Hematopoietic multipotent progenitor cell treated with erythropoietin and hydrocortisone succinate and interleukin-3 and kit ligand, for 8 days (in vitro differentiated cells): ENCODE data around the gene C11orf91.
"Not testable (repeated sequence)": the region's sequence is repeated elsewhere in the genome, so short reads cannot be mapped to it uniquely, and the experiment has no call there.

Experiments used
- DNase-seq: peaks from one replicate; pipeline ENCODE4 v3.0.0-alpha.2; 2015

The C11orf91 gene

DNA sequence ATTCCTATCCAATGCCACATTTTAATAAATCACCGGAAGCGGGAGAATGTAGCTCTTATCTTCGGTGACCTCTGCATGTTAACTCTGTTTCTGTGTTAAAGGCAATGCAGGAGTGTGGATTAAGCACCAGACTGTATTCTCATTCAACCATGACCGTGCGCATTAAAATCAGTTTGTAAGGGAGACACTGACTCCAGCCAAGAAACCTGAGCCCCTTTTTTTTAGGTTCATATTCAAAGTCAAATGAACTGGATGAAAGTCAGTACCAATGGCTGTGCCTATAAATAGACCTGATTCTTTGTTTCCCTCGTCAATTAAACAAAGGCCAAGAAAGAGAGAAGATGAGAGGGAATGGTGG, 32.2 kb downstream of the C11orf91 start:
- no peak for DNase-seq

DNA sequence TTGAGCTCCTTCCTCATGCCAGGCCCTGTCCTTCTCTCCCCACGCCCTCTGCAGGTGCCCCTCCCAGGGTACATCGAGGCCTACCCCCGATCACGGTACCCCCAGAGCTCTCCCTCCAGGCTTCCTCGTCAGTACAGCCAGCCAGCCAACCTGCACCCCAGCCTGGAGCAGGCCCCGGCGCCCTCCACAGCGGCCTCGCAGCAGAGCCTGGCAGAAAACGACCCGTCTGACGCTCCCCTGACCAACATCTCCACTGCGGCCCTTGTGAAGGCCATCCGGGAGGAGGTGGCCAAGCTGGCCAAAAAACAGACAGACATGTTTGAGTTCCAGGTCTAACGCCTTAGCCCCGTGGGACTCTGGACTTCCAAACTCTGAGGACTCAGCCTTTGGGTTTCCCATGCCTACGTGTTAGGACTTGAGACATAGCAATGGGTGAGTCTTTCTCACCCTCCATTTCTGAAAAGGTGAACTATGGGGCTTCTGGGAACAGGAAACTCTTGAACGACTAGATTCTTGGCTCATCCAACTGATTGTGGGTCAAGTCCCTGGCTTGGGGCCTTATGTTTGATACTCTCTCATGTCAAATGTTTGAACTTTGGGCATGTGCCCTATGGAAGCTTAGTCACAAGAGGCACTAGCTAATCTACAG, 32.7 kb downstream of the C11orf91 start:
- no peak for DNase-seq

GRCh38 chr11:33665350-33666106, 35.1 kb downstream of the C11orf91 start:
- no peak for DNase-seq

GRCh38 chr11:33664827-33665226, 35.8 kb downstream of the C11orf91 start:
- no peak for DNase-seq

DNA sequence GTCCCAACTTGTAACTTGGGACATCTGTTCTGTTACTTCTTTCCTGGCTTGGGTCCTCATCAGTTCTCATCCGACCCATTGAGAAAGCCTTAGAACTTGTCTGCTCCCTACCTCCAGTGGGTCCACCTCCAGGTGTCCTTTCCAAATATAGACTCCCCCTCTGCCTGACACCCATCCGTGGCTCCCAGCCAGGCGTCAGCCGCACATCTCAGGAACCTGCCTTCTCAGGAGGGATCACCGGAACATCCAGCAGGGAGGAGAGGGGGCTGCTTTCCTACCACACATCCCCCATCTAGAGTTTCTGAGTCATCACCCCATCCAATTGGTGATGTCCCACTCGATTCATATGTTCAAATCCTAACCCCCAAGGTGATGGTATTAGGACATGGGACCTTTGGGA, 36.5 kb downstream of the C11orf91 start:
- DNase-seq = no peak

GRCh38 chr11:33663121-33663520, 37.5 kb downstream of the C11orf91 start:
- DNase-seq = no peak

- not testable (repeated sequence) for DNase-seq
Measured at GRCh38 chr11:33661526-33661925, 39.1 kb downstream of the C11orf91 start.

GRCh38 chr11:33660962-33661361, 39.7 kb downstream of the C11orf91 start:
- DNase-seq = no peak

GRCh38 chr11:33659370-33660139, 41.1 kb downstream of the C11orf91 start:
- no peak for DNase-seq

GRCh38 chr11:33658195-33658900, 42.3 kb downstream of the C11orf91 start:
- no peak for DNase-seq

DNA sequence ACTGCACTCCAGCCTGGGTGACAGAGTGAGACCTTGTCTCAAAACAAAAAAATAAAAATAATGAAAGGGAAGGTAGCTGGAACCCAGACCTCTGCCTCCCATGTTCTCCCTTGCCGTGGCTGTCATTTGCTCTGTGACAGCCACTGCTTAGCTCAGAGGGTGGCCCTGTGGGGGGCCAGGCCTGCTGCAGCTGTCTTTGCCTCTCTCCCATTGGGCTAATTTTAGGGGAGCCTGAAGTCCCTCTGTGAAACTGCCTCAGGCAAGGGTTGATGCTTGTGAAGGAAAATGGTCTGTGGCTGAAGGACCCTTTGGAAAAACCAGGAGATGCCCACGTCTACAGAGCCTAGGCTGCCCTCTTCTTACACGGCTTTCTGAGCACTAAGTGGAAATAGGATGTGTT, 42.9 kb downstream of the C11orf91 start:
- DNase-seq = no peak

DNA sequence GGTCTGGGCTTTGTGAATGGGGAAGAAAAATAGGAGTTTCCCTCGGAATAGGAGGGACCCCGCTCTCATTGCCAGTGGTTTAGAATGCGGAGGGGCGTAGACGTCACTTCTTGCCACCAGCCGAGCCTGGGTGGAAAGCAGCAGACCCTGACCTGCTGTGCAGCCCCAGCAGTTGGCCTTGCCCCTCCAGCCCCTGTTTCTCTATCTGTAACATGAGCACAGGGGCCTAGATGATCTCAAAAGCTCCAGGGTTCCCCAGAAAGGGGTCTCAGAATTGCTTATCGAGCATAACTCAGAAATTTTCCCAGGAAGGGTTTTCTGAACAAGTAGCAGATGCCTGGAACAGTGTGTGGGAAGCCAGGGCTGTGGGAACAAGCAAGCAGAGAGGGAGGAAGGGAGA, 43.9 kb downstream of the C11orf91 start:
- no peak for DNase-seq

GRCh38 chr11:33655842-33656600, 44.6 kb downstream of the C11orf91 start:
- DNase-seq = no peak

DNA sequence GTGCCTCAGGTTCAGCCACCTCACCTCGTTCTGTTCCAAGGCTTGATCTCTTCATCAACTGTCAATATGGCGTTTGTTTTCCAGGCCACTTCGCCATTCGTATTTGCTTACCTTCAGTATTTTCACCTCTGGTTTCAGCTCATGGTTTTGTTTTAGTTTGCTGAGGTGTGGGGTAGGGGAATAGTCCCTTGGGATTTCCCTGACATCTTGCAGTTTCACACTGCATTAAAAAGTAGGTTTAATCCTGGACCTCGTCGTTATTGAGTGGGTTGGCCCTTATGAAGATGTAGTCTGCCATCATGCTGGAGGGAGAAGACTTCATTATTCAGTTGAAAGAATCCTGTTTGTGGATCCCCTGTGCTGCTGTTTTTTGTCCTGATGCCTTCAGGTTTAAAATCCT, 46.0 kb downstream of the C11orf91 start:
- no peak for DNase-seq

DNA sequence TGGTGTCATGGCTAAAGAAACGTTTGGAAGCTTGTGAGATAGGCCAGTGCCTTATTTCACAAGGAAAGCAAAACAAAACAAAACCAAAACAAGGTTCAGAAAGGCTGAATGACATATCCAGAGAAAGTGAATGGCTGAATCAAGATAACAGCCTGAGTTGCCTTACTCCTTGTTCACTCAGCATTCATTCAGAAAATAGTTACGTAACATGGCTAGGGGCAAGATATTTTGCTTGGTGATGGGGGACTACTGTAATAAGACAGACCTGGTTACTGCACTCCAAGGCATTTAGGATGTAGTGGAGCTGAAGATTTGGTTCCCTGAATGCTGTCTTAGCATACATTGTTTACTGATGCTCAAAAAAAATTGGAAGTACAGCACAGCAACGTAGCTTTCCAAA, 47.7 kb downstream of the C11orf91 start:
- no peak for DNase-seq

GRCh38 chr11:33652431-33652830, 48.2 kb downstream of the C11orf91 start:
- no peak for DNase-seq

- DNase-seq = no peak
Measured at GRCh38 chr11:33651990-33652389, 48.6 kb downstream of the C11orf91 start.

GRCh38 chr11:33651555-33651954, 49.1 kb downstream of the C11orf91 start:
- DNase-seq = no peak

DNA sequence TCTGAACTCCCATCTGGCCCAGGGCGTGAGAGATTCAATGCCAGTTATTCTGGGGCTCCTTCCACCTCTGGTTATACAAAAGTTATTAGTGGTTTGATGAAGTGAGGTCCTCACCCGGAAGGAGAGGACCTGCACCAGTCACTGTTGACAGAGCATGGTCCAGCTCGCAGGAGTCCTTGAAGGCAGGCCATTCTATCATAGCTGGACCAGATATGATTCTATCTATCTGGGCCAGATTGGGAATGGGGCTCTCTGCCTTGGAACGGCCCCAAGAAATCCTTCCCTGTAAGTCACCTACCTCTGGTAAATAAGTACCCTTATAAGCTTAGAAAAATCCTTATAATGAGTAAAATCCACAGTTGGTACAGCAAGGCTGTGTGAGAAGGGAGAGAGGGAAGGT, 50.7 kb downstream of the C11orf91 start:
- DNase-seq = no peak
